Activated naive CD8-positive, alpha-beta T cell treated with anti-CD3 and anti-CD28 coated beads for 36 hours (primary cell): ENCODE results near the gene RNU1-3. TPM values are rescaled to one million over a fixed set of nuclear protein-coding genes. Genes with fewer than 3 reads are reported as not detected.
"Not testable (repeated sequence)": the region's sequence is repeated elsewhere in the genome, so short reads cannot be mapped to it uniquely, and the experiment has no call there.

Experiments
- DNase-seq: peaks from one replicate; pipeline ENCODE4 v3.0.0; 2021
- H3K27ac Mint-ChIP-seq: one replicate; pipeline ENCODE4 v1.8.0; 2022; ENCODE audit warnings: mild to moderate bottlenecking, moderate library complexity, mixed read lengths
- H3K27me3 Mint-ChIP-seq: one replicate; pipeline ENCODE4 v1.8.0; 2022; ENCODE audit warnings: mild to moderate bottlenecking, mixed read lengths
- H3K36me3 Mint-ChIP-seq: one replicate; pipeline ENCODE4 v1.8.0; 2021; ENCODE audit warnings: mild to moderate bottlenecking, mixed read lengths
- H3K4me1 Mint-ChIP-seq: one replicate; pipeline ENCODE4 v1.8.0; 2021; ENCODE audit warnings: mixed read lengths
- H3K4me3 Mint-ChIP-seq: one replicate; pipeline ENCODE4 v1.8.0; 2022; ENCODE audit warnings: mild to moderate bottlenecking, moderate library complexity, mixed read lengths
- H3K9me3 Mint-ChIP-seq: one replicate; pipeline ENCODE4 v1.8.0; 2022; ENCODE audit warnings: mixed read lengths
- total RNA-seq, 2 experiments: library from RNA; stranded (reverse); gene quantifications; one replicate each; pipeline ENCODE4 v1.2.3, GENCODE V29; 2021

RNU1-3 gene
- total RNA-seq, 2 experiments from 2014 or later: 874 to 961 TPM

DNA sequence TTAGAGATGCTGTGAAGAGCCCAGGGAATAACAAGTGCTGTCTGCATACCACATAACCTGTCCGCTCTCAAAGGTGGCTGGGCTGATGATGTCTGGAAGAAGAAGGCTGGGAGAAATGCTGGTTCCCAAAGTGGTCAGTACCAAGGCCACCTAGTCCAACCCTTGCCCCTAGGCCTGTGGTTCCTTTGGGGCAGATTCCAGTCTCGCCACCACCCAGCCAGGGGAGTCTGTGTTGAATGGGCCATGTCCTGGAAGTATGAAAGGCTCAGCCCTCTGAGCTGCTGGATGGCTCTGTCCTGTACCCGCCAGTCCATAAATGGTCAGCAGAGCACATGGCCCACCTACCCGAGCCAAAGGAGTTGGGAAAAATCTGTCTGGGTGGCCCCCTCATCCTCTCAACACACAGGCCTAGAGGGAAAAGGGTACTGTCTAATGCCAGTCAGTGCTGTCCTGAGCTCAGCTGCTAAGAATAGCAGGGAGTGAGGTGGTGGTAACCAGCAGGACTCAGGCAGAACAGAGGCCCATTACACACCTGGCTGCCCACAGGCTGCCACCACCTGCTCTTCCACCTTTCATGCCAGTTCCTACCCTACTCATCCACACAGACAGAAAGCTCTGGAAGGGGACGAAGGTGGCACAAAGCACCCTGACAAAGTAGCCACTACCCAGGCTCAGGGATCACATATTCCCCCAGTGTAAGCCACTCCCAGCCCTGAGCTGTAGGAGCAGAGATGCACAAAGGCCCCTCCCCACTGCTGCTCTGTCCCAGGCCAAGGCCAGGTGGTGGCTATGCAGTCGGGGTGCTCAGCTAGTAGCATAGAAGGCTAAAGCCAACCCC lies 28.6 kb downstream of the RNU1-3 start:
- DNase-seq, H3K27me3 Mint-ChIP-seq, H3K4me3 Mint-ChIP-seq, H3K4me1 Mint-ChIP-seq, H3K27ac Mint-ChIP-seq, H3K9me3 Mint-ChIP-seq, H3K36me3 Mint-ChIP-seq: not testable (repeated sequence)

DNA sequence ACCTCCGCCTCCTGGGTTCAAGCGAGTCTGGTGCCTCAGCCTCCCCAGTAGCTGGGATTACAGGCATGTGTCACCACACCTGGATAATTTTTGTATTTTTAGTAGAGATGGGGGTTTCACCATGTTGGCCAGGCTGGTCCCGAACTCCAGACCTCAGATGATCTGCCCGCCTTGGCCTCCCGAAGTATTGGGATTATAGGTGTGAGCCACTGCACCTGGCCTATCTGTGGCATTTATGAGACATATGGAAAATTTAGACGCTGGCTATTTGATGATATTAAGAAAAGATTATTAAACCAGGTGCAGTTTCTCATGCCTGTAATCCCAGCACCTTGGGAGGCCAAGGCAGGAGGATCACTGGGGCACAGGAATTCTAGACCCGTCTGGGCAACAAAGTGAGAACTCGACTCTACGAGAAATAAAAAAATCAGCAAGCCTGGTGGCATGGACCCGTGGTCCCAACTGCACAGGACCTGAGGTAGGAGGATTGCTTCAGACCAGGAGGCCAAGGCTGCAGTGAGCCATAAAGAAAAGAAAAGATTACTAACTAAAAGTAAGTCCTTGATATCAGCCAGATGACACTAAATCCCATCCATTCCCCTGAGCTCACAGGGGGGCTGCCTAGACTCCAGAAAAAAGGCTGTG lies 30.1 kb downstream of the RNU1-3 start:
- H3K9me3 Mint-ChIP-seq, H3K27ac Mint-ChIP-seq, DNase-seq, H3K4me3 Mint-ChIP-seq, H3K4me1 Mint-ChIP-seq, H3K27me3 Mint-ChIP-seq, H3K36me3 Mint-ChIP-seq: not testable (repeated sequence)

DNA sequence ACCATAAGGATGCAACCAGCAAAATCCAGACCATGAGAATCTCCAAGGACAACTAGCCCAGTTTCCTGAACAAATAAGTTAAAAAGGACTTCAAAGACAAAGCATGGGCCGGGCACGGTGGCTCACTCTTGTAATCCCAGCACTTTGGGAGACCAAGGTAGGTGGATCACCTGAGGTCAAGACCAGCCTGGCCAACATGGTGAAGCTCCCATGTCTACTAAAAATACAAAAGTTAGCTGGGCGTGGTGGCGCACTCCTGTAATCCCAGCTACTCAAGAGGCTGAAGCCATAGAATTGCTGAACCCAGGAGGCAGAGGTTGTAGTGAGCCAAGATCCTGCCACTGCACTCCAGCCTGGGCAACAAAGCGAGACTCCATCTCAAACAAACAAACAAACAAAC lies 30.8 kb downstream of the RNU1-3 start:
- H3K36me3 Mint-ChIP-seq, H3K4me1 Mint-ChIP-seq, H3K27me3 Mint-ChIP-seq, H3K27ac Mint-ChIP-seq, H3K4me3 Mint-ChIP-seq, H3K9me3 Mint-ChIP-seq, DNase-seq: not testable (repeated sequence)

DNA sequence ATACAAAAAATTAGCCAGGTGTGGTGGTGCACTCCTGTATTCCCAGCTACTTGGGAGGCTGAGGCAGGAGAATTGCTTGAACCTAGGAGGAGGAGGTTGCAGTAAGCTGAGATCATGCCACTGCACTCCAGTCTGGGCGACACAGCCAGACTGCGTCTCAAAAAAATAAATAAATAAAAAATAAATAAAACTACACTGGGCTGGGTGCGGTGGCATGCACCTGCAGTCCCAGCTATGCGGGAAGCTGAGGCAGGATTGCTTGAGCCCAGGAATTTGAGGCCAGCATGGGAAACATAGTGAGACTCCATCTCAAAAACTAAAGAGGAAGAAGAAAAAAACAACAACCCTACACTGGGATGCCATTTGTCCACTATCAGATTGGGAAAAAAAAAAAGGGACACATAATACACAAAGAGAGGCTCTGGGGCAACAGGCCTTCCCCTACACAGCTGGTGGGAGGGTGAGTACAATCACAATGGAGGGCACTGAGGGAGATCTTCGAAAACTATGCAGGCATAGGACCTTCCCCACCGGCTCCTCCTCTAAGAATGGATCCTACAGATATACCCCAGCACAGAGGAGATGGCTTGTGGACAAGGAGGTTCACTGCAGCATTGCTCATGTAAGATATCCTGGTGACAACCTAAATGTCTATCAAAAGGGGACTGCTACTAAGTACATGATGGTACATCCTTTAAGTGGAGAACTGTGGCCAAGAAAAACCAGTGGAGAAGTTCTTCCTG lies 33.0 kb downstream of the RNU1-3 start:
- H3K27ac Mint-ChIP-seq, H3K9me3 Mint-ChIP-seq, H3K27me3 Mint-ChIP-seq, DNase-seq, H3K4me3 Mint-ChIP-seq, H3K4me1 Mint-ChIP-seq: not testable (repeated sequence)
- peaks cover 19% of the 10 kb centered on the region for H3K36me3 Mint-ChIP-seq

DNA sequence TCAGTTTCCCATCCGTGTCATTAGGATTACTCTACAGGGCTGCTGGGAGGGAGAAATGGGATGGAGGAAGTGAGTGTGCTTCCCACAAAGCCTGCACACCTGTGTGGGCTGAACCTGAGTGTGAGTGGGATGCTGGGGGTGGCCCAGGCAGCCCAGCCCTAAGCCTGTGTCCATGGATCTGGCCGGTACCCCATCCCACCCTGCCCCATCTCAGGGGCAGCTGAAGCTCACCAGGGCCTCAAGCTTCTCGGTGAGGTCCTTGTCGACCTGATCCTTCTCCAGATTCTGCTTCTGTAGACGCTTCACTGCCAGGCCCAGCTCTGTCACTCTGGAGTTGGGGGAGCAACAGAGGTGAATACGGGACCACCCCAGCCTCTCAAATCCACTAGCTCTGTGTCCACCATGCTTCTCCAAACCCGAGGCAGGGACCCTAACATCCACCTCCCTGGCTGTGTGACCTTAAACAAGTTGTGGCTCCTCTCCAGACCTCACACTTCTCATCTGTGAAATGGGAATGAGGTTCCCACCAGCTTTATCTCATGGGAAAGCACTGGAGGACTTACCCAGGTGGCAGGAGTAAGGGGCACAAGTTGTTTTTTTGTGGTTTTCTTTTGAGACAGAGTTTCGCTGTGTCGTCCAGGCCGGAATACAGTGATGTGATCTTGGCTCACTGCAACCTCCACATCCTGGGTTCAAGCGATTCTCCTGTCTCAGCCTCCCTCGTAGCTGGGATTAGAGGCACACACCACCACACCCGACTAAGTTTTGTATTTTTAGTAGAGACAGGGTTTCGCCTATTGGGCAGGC lies 34.5 kb downstream of the RNU1-3 start:
- H3K27me3 Mint-ChIP-seq, H3K4me3 Mint-ChIP-seq, DNase-seq, H3K9me3 Mint-ChIP-seq, H3K4me1 Mint-ChIP-seq, H3K27ac Mint-ChIP-seq: not testable (repeated sequence)
- peaks cover 25% of the 10 kb centered on the region for H3K36me3 Mint-ChIP-seq

DNA sequence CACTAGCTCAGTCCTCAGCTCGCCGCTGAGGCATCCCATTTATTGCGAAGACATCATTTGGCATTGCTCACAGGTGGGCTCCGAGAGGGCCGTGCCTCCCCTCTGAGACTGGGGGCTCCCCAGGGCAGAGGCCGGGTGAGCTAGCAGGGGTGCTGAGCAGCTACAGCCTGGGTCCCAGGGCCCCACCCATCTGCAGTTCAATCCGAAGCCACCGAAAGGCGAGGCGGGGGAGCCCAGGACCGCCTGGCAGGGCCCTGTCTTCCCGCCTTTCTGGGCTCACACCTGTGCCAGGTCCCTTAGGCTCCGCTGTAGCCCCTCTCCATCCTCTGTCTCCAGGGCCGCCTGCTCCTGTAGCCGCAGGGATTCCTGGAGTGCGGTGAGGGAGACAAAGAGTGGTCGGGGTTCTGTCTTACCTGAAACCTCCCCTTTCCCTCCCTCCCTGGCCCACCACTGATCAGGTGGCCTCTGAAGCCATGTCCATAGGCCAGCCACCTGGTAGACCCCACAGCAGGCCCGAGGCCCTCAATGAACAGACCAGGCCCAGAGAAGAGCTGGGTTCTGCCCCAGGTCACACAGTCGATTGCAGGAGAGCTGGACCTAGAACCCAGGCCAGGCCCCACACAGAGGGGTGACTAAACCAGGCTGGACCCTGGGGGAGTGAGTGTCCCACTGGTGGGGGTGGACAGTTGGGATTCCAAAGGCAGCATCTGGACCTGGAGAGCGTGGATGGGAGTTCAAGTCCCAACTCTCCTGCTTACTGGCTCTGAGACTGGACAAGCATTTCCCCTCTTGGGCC lies 35.3 kb downstream of the RNU1-3 start:
- no peaks in the 10 kb centered on the region for H3K4me1 Mint-ChIP-seq
- peaks cover 25% of the 10 kb centered on the region for H3K36me3 Mint-ChIP-seq
- no peak overlapping the region for H3K27ac Mint-ChIP-seq
- no peak overlapping the region for H3K4me3 Mint-ChIP-seq
- H3K27me3 Mint-ChIP-seq: no peaks in the 10 kb centered on the region
- no peak for DNase-seq
- H3K9me3 Mint-ChIP-seq: no peaks in the 10 kb centered on the region

DNA sequence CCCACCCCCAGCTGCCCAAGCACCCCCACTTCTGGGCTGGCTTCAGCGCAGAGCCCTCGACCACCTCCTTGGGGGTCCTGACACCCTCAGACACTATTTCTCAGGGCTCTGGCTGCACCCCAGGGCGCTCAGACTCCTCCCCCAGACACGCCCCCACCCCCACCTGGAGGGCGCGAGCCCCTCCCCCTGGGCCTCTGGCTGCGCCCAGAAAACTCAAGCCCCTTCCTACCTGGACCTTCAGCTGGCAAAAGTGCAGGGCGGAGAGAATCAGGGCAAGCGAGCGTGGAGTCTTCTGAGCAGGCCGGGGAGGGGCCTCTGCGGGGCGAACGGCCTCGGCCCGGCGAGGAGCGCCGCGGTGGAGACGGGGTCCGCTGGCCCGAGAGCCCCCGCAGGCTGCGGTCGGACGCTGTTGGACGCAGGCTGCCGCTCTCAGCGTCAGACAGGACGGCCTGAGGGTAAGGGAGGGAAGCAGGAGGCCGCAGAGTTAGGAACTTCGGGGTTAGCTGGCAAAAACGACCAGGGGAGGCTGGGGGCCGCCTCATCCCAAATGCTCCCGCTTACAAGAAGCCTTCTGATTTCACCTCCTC lies 36.0 kb downstream of the RNU1-3 start:
- no peak for DNase-seq

DNA sequence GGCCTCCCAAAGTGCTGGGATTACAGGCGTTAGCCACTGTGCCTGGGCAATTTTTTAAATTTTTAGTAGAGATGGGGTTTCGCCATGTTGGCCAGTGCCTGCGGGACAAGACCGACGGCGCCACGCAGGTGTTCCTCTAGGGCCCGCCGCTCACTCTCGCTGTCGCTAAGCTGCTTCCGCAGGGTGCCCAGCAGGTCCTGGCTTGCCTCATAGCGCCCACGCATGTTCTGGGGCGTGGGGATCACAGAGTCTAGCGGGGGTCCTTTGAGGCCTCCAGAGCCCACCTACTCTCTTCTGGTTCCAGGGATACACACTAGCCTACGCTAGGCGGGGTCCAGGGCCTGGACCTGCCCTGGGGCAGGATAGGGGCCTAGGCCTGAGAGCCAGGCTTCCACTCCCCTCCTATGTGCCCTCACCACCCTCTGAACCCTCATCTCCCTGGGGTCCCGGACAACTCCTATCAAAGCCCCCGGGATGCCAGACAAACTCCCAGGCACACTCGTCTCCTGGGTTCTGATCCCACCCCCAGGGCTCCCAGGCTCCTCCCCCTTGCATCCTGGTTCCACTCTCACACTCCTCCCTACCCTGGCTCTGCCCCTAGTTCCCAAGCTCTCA lies 36.7 kb downstream of the RNU1-3 start:
- H3K4me1 Mint-ChIP-seq, H3K27ac Mint-ChIP-seq, H3K9me3 Mint-ChIP-seq, H3K4me3 Mint-ChIP-seq, DNase-seq, H3K27me3 Mint-ChIP-seq: not testable (repeated sequence)
- peaks cover 30% of the 10 kb centered on the region for H3K36me3 Mint-ChIP-seq

More for the DNA sequence above, 36.0 kb downstream of the RNU1-3 start:
- Mint-ChIP-seq H3K4me1 (no peaks in the 10 kb centered on the region), H3K4me3 (no peak overlapping the region), H3K9me3 (no peaks in the 10 kb centered on the region), H3K36me3 (peaks cover 30% of the 10 kb centered on the region), H3K27me3 (no peaks in the 10 kb centered on the region), H3K27ac (no peak overlapping the region)

DNA sequence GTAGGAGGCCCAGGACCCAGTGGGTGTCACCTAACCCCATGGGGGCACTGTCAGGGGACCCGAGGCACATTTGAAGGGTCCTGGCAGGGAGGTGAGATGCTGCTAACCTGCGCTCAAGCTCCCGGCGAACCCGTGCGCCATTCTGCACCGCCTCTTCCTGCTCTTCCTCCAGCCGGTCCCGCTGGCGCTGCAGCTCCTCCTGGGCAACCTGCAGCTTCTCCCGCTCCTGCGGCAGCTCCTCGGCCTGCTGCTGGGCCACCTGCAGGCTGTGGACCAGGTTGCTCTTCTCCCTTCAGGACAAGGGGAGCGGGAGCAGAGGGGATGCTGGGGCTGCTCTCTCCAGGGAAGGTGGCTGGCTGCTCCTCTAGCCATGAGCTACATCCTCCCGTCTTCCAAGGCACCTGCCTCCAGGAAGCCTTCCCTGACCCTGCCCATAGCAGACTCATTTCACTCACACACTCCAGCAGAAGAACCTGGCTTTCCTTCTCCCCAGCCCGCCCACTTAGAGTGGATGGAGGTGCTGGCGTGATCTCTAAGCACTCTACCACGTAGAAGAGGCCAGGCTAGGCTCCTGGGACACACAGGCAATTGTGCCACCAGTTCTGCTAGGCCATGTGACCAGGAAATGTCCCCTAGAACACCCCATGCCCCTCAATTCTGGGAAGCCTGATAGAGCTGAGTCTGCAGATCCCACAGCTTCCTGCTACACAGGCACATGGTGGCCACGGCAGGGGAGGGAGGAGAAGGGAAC lies 38.2 kb downstream of the RNU1-3 start:
- H3K4me3 Mint-ChIP-seq: no peak overlapping the region
- no peaks in the 10 kb centered on the region for H3K27me3 Mint-ChIP-seq
- H3K4me1 Mint-ChIP-seq: no peaks in the 10 kb centered on the region
- no peaks in the 10 kb centered on the region for H3K9me3 Mint-ChIP-seq
- H3K36me3 Mint-ChIP-seq: peaks cover 24% of the 10 kb centered on the region
- no peak for DNase-seq
- H3K27ac Mint-ChIP-seq: no peak overlapping the region

DNA sequence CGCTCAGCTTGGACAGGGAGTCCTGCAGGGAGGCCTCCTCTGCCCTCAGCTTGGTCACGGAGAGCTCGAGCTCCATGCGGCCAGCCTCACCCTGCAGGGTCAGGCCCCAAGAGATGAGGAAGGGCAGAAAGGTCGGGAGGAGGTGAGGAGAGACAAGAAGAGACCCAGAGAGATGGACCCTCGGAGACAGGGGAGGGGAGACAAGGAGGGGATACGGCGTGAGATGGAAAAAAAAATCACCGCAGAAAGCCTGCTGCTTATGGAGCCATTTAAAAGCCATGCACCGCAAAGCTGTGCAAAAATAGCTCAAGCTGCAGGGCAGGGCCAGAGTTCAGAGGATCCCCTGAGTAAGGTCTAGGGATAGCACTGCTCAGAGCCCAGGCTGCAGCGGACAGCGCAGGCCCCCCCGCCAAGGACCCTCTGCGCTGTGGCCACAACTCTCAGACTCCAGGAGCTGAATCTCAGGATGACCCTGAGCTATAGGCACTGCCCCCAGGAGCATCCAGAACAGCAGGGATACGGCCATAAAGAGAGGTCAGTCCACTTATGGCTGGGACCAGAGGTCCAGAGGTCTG lies 40.3 kb downstream of the RNU1-3 start:
- H3K9me3 Mint-ChIP-seq, H3K27ac Mint-ChIP-seq, DNase-seq, H3K4me1 Mint-ChIP-seq, H3K4me3 Mint-ChIP-seq, H3K27me3 Mint-ChIP-seq: not testable (repeated sequence)
- H3K36me3 Mint-ChIP-seq: peaks cover 24% of the 10 kb centered on the region

DNA sequence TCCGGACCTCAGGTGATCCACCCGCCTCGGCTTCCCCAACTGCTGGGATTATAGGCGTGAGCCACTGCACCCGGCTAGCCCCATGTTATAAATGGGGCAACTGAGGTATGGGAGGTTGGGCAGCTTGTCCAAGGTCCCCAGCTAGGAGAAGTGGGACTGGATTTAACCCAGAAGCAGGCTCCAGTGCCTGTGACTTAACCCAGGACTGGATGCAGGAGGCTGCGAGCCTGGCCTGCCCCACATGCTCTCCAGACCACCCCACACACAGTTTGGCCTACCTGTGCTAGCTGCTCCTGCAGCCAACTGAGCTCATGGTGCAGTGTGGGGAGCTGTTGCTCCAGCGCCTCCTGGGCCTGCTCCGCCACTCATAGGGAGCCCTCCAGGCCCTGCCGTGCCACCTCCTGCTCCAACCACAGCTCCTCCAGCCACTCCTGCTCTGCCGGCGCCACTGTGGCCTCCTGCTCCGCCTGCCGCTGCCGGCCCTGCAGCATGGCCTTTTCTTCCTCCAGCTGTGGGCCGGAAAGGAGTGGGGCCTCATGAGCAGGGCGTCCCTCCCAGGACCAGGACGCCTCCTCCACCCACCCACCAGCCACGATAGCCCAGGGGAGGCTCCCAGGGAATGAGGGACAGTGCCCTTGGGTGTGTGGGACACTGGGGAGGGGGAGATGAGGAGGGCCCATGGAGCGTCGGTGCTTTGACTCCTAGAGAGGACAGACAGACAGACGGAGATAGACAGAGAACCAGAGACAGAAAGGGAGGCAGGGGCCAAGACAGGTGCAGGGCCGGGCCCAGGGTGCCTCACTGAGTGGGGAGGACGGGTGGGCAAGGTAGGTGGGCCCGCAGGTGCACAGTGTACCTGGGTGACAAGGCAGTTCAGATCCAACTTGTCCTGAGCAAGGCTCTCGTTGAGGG lies 41.0 kb downstream of the RNU1-3 start:
- Mint-ChIP-seq H3K9me3 (no peaks in the 10 kb centered on the region), H3K27me3 (no peaks in the 10 kb centered on the region), H3K4me1 (no peaks in the 10 kb centered on the region), H3K36me3 (peaks cover 24% of the 10 kb centered on the region), H3K27ac (no peak overlapping the region), H3K4me3 (no peak overlapping the region)
- no peak for DNase-seq
